GM12801 (cell line): ENCODE data around the gene KIF26B.

Source experiments
- TF ChIP-seq, protein P1 (sequence below): IDR thresholded peaks from one replicate; pipeline ENCODE4 v1.5.1; 2011; ENCODE audit warnings: control low read depth; ENCODE audit not compliant: insufficient read length; ENCODE audit errors: extremely low read depth

KIF26B gene

DNA sequence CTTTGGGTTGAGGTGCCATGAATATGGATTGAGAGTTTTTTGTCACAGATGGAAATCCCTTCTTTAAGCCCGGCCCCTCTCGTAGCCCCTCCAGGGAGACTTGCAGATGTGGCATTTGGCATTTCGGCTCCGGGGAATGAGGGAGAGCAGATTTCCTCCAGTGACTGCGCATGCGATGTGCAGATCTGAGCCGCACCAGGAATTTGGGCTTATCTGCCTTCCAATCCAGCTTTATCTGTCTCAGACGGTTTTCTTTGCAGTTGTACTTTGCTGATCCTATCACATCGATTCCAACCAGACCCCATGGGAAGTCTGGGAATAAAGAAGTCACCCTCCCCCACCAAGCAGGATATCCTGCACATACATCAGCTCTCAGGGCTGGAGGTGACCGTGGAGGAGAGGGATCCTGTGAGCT, 11.7 kb downstream of the KIF26B start:
- TF ChIP-seq, protein P1, sequence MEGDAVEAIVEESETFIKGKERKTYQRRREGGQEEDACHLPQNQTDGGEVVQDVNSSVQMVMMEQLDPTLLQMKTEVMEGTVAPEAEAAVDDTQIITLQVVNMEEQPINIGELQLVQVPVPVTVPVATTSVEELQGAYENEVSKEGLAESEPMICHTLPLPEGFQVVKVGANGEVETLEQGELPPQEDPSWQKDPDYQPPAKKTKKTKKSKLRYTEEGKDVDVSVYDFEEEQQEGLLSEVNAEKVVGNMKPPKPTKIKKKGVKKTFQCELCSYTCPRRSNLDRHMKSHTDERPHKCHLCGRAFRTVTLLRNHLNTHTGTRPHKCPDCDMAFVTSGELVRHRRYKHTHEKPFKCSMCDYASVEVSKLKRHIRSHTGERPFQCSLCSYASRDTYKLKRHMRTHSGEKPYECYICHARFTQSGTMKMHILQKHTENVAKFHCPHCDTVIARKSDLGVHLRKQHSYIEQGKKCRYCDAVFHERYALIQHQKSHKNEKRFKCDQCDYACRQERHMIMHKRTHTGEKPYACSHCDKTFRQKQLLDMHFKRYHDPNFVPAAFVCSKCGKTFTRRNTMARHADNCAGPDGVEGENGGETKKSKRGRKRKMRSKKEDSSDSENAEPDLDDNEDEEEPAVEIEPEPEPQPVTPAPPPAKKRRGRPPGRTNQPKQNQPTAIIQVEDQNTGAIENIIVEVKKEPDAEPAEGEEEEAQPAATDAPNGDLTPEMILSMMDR, result no peak

DNA sequence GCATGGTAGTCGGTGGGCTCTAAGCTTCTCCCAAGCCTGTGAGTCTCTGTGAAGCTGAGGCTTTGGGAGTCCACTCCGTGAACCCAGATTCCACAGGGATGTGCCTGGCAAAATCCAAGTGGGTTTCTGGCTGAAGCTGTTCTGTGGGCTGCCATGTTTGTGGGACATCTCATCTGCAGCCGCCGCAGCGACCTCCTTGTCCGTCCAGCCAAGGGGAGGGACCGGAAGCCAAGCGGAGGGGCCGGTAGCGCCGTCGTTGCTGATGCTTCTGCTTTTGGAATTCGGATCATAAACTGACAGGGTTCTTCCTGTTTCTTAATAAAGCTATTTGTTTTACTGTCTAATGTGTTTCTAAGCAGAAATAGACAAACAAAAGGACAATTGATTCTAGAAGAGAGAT, 13.3 kb downstream of the KIF26B start:
- TF ChIP-seq, protein P1, result no peak

DNA sequence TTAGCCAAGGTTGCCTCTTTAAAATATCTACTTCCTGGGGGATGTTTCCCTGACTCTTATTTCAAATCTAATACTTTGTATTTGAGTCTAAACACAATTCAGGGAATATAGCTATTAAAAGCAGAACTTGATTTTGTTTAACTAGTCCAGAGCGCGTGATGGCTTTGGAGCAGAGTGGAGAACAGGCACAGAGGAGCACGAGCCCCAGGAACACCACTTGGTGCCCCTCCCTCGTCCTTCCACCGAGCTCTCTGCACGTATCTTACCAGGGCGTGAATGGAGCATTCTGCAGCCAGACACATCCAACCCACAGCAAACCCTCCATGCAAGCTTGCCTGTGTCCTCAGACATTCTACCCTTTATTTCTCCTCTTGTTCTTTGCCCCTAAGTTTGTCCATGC, 14.1 kb downstream of the KIF26B start:
- TF ChIP-seq, protein P1, result no peak

DNA sequence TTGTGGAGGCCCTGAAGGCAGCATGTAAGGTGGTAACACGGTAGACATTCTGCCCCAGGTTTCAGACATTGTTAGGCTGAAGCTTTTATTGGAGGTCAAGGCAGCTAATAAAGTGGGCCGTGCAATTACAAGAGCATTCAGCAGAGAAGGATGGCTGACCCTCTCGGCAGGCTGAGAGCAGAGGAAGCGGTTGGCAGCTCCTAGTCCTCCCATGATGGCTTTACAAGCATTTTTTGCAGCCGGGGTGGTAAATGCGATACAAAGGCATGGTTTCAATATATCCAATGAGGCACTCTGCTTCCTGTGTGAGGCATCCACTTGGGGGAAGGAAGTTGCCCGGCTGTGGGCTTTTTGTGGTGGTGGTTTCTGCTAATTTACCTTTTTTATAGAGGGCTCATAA, 14.6 kb downstream of the KIF26B start:
- TF ChIP-seq, protein P1, result no peak

DNA sequence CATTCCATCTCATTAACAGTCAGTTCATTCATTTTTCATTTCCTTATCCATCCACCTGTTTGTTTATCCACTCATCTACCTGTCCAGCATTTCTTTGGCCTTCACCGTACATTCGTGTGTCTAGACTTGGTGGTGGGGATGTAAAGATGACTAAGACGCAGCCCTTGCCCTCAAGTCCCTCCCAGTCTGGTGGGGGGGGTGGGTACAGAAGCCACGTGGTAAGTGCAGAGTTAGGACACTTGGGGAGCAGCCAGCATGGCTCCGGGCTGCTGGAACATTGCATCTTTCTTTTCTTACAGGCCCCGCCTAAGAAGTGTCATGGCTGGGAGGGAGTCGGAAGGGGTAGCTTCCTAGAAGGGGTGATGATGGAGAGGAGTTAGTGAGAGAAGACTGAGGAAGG, 17.2 kb downstream of the KIF26B start:
- TF ChIP-seq, protein P1, result no peak

DNA sequence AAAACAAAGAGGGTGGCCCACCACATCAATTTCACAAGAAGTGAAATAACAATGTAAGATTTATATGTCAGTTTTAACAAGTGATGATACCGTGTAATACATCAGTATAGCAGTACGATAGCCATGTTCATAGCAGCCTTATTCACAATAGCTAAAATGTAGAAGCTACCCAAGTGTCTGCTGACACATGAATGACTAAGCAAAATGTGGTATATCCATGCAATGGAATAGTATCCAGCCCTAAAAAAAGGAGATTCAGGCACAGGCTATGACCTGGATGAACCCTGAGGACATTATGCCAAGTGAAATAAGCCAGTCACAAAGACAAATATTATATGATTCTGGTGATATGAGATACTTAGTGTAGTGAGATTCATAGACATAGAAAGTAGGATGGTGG, 18.0 kb downstream of the KIF26B start:
- TF ChIP-seq, protein P1, result no peak

DNA sequence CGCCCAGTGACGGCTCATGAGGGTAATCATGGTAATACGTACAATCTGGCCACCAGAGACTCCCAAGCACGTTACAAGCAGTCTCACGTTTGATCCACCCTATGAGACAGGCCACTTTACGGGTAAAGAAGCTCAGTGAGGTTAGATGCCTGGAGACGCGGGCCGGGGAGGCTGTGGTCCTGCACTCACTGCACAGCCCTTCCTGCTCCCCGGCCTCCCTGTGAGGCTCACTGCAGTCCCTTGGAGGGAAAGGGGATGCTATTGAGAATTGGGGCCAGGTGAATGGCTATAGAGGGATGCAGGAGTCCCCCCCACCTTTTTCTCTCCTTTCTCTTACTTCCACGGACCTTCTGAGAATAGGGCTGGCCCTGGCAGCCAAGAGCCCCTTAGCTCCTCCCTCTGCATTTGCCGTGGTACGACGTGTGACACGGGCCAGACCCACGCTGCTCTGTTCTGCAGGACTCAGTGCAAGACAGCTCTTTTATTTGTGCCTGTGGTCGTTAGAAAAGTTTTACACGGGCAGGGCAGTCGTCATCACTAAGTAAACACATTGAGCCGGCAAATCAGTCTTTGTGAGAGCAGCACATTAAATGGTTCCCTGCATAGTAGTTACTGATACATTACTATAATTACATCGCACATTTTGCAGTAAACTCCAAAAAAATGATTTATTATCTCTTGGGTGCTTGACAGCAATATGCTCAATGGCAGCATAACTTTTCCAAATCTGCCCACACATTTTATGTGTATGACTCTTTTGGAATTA, 18.8 kb downstream of the KIF26B start:
- TF ChIP-seq, protein P1, result no peak
